Nephron progenitor cell (in vitro differentiated cells): ENCODE measurements around the gene SLC35G1.

Experiments
- DNase-seq: peaks from one replicate; pipeline ENCODE4 v3.0.0; 2021
- H3K27ac Mint-ChIP-seq: 2 replicates; pipeline ENCODE4 v1.8.0; 2021; ENCODE audit warnings: mild to moderate bottlenecking, moderate library complexity, mixed read lengths
- H3K27me3 Mint-ChIP-seq: 2 replicates; pipeline ENCODE4 v1.8.0; 2021; ENCODE audit warnings: mild to moderate bottlenecking, low read depth, mixed read lengths; ENCODE audit not compliant: poor library complexity
- H3K36me3 Mint-ChIP-seq: 2 replicates; pipeline ENCODE4 v1.8.0; 2021; ENCODE audit warnings: low read depth, mixed read lengths
- H3K4me1 Mint-ChIP-seq: 2 replicates; pipeline ENCODE4 v1.8.0; 2021; ENCODE audit warnings: mixed read lengths
- H3K4me3 Mint-ChIP-seq: 2 replicates; pipeline ENCODE4 v1.8.0; 2021; ENCODE audit warnings: mild to moderate bottlenecking, moderate library complexity, mixed read lengths
- H3K9me3 Mint-ChIP-seq: 2 replicates; pipeline ENCODE4 v1.8.0; 2021; ENCODE audit warnings: mild to moderate bottlenecking, moderate library complexity, mixed read lengths
- TF ChIP-seq, protein P1 (sequence below): fragments of 200-600 bp; sonication (generic); IDR thresholded peaks from 2 replicates; pipeline ENCODE4 v1.5.0; 2021; ENCODE audit warnings: antibody characterized with exemption

Gene SLC35G1

DNA sequence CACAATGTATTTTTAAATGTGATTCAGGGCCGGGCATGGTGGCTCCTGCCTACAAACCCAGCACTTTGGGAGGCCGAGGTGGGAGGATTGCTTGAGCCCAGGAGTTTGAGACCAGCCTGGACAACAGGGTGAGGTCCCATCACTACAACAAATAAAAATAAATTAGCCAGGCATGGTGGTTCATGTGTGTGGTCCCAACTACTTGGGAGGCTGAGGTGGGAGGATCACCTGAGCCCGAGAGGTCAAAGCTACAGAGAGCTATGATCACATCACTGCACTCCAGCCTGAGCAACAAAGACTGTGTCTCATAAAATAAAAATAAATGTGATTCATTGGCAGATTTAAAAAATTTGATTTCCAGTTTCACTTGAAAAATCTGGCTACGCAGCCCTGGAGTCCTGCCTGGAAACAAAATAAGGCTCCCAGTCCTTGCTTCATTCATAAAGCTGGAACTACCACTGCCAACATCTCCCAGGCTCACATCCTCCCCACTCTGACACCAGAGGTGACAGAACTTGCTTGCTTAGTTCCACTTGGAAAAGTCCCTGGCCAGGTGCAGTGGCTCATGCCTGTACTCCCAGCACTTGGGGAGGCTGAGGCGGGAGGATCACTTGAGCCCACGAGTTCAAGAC lies 27.9 kb upstream of the SLC35G1 start:
- no peak for DNase-seq
- no peak overlapping the region for H3K4me3 Mint-ChIP-seq
- no peaks in the 10 kb centered on the region for H3K27me3 Mint-ChIP-seq
- no peak overlapping the region for H3K27ac Mint-ChIP-seq
- peaks cover 17% of the 10 kb centered on the region for H3K9me3 Mint-ChIP-seq
- no peaks in the 10 kb centered on the region for H3K4me1 Mint-ChIP-seq
- TF ChIP-seq, protein P1, sequence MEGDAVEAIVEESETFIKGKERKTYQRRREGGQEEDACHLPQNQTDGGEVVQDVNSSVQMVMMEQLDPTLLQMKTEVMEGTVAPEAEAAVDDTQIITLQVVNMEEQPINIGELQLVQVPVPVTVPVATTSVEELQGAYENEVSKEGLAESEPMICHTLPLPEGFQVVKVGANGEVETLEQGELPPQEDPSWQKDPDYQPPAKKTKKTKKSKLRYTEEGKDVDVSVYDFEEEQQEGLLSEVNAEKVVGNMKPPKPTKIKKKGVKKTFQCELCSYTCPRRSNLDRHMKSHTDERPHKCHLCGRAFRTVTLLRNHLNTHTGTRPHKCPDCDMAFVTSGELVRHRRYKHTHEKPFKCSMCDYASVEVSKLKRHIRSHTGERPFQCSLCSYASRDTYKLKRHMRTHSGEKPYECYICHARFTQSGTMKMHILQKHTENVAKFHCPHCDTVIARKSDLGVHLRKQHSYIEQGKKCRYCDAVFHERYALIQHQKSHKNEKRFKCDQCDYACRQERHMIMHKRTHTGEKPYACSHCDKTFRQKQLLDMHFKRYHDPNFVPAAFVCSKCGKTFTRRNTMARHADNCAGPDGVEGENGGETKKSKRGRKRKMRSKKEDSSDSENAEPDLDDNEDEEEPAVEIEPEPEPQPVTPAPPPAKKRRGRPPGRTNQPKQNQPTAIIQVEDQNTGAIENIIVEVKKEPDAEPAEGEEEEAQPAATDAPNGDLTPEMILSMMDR, result no peak
- H3K36me3 Mint-ChIP-seq, result no peaks in the 10 kb centered on the region

GRCh38 chr10:93867525-93867924 lies 26.3 kb upstream of the SLC35G1 start:
- Mint-ChIP-seq H3K36me3 (no peaks in the 10 kb centered on the region), H3K27ac (no peak overlapping the region), H3K4me1 (no peaks in the 10 kb centered on the region), H3K27me3 (no peaks in the 10 kb centered on the region), H3K4me3 (no peak overlapping the region), H3K9me3 (peaks cover 8% of the 10 kb centered on the region)
- DNase-seq, result no peak
- TF ChIP-seq, protein P1, result no peak

DNA sequence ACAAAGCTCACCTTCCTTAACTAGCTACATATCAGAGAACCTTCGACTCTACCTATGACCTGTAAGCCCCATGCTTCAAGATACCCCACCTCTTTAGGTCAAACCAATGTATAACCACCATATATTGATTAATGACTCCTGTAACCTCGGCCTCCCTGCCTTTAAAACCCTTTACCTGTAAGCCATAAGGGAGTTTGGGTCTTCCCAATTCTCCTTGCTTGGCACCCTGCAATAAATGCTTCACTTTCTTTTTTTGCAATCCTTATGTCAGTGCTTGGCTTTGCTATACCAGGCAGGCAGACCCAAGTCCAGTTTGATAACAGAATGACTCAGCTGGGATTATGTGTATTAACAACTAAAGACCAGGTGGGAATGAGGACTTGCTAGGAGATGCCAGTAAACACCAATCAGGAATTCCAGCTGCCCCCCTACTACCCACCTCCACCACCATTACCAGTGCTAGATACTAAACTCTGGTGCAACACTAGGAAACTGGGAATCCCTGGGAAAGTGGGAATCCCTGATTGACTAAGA lies 22.0 kb upstream of the SLC35G1 start:
- no peak for DNase-seq
- Mint-ChIP-seq H3K9me3 (no peaks in the 10 kb centered on the region), H3K27me3 (no peaks in the 10 kb centered on the region), H3K27ac (no peak overlapping the region), H3K36me3 (no peaks in the 10 kb centered on the region), H3K4me3 (no peak overlapping the region), H3K4me1 (peaks cover 14% of the 10 kb centered on the region)
- TF ChIP-seq, protein P1, result no peak

- Mint-ChIP-seq H3K27me3 (peaks cover 5% of the 10 kb centered on the region), H3K4me1 (peaks cover 14% of the 10 kb centered on the region), H3K36me3 (no peaks in the 10 kb centered on the region), H3K9me3 (no peaks in the 10 kb centered on the region), H3K4me3 (no peak overlapping the region), H3K27ac (no peak overlapping the region)
- no peak for DNase-seq
- TF ChIP-seq, protein P1, result no peak
These were observed 21.2 kb upstream of the SLC35G1 start for GRCh38 chr10:93872375-93873158.

DNA sequence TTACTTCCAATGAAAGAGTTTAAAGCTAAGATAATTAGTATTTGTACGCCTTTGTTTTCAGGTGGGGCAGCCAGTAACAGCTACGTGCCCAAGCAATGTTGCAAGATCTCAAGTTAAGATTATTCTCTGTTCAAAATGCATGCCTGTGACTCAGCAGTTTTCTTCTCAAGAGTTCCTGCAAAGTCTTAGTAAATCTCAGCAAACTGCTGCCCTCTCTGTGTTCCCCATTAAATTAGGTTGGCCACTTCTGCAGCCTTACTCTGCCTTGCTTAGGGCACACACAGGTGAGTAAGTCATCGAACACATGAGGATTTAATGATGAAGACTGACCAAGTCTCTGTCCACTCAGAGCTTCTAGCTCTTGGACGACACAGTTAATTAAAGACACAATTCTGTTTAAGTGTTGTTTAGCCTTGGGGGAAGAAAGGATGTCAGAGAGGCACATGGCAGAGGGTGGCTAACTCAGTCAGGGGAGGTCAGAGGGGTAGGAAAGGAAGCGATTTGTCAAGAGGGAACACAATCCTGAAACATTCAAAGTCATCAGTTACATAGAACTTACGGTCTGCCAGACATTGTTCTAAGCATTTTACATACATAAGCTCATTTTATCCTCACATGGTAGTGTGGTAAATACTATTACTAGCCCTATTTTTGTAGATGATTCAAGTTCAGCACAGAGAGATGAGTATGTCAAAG lies 20.2 kb upstream of the SLC35G1 start:
- Mint-ChIP-seq H3K9me3 (no peaks in the 10 kb centered on the region), H3K27ac (peak overlapping the region; percentile 64), H3K4me1 (peaks cover 14% of the 10 kb centered on the region), H3K4me3 (no peak overlapping the region), H3K27me3 (peaks cover 5% of the 10 kb centered on the region), H3K36me3 (no peaks in the 10 kb centered on the region)
- TF ChIP-seq, protein P1, result no peak
- no peak for DNase-seq
